Measurements from ENCODE around the gene KCNH1. TPM values are rescaled to one million over a fixed set of nuclear protein-coding genes. Genes with fewer than 3 reads are reported as not detected.

The KCNH1 gene
- total RNA-seq, 2 experiments from 2014 or later: not detected

DNA sequence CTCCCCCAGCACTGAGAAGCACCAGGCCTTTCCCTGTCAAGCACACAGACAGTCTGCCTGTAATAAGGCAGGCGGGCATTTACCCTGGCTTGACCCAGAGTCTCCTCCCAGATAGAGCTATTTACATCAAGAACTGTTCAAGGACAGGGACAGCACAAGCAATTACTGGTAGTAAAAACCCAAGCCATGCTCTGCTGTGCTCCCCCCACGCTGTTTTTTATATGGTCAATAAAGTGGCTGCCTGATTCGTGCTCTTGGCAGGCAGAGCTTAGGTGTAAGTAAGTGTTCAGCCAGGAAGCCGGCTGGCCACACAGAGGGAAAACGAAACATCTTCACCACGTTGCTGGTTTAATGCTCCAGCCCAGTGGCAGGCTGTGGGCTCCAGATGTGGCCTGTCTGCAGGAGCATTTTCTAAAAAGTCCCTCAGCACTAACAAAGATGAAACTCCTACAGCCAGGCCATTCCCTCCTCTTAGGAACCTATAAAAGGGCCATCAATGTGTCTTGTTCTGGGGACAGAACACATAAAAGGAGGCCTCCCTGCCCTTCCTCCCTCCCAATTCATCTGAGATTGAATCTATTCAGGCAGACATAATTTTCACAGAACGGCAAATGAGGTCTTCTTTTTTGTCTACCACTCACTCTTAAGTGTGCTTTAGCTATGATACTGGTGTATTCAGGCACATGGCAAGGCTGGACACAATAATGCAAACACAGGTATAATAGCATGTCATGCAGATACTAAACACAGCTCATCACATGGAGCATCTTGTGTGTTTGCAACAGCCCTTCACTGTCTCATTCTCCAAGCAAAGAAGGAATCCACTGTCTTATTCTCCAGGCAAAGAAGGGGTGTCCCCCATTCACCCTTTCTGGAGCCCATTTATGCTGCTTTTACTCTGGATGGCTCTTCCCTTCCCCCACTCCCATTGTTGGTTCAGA lies 426.4 kb downstream of the KCNH1 start:
- ATAC-seq (no peak), DNase-seq (no peak)
- CTCF ChIA-PET: no interaction called here
- no peaks in the 10 kb centered on the region for H3K4me1 Mint-ChIP-seq (ENCODE audit: low read depth)
- H3K27ac Mint-ChIP-seq: no peak overlapping the region
- H3K36me3 Mint-ChIP-seq (ENCODE audit: low read depth): no peaks in the 10 kb centered on the region
- POLR2A ChIA-PET: no interaction called here
- H3K9me3 Mint-ChIP-seq: no peaks in the 10 kb centered on the region
- intact Hi-C loops (cut with micrococcal nuclease): no loop called here
- H3K4me3 Mint-ChIP-seq: no peak overlapping the region
- H3K27me3 Mint-ChIP-seq: no peaks in the 10 kb centered on the region
- TF ChIP-seq, protein P1, sequence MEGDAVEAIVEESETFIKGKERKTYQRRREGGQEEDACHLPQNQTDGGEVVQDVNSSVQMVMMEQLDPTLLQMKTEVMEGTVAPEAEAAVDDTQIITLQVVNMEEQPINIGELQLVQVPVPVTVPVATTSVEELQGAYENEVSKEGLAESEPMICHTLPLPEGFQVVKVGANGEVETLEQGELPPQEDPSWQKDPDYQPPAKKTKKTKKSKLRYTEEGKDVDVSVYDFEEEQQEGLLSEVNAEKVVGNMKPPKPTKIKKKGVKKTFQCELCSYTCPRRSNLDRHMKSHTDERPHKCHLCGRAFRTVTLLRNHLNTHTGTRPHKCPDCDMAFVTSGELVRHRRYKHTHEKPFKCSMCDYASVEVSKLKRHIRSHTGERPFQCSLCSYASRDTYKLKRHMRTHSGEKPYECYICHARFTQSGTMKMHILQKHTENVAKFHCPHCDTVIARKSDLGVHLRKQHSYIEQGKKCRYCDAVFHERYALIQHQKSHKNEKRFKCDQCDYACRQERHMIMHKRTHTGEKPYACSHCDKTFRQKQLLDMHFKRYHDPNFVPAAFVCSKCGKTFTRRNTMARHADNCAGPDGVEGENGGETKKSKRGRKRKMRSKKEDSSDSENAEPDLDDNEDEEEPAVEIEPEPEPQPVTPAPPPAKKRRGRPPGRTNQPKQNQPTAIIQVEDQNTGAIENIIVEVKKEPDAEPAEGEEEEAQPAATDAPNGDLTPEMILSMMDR (IDR thresholded peaks at IDR 0.05): no peak

DNA sequence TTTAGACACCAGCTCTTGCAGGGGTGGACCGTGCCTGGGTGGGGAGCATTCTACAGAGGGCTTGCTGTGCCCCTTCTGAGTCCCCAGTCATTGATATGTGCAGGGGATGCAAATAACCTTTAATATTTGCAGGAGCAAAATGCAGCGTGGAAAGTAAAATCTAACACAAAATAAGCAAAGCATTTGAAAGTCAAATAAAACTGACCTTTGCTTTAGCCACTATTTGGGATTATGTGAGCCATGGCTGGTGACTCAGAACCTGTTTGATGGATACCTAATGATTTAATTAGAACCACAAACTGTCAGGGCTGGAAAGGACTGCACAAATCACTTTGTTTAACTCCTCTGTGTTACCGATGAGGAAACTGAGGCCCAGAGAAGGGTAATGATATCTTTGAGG lies 427.7 kb downstream of the KCNH1 start:
- ChIA-PET POLR2A (no interaction called here), CTCF (no interaction called here)
- H3K9me3 Mint-ChIP-seq: no peaks in the 10 kb centered on the region

DNA sequence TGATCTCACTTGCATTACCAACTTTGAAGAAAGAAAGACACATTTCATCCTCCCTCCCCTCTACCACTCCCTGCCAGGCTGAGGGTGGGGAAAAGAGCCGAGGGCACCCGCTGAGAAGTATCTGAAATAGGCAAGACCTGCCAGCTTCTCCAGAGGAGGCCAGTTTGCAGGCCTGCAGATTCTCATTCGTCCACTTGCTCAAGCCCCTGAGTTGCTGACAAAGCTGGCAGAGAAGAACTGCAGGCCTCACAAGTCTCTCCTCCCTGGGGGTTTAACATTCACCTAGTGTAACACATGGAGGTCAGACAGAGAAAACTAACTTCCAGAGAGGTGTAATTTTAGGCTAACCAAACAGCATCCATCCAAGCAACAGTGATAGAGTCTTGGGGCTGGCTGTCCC lies 428.9 kb downstream of the KCNH1 start:
- CTCF ChIA-PET: no interaction called here

More for the DNA sequence above, 427.7 kb downstream of the KCNH1 start:
- DNase-seq (no peak), ATAC-seq (no peak)
- TF ChIP-seq, protein P1 (IDR thresholded peaks at IDR 0.05): no peak
- H3K27me3 Mint-ChIP-seq: no peaks in the 10 kb centered on the region
- no peaks in the 10 kb centered on the region for H3K4me1 Mint-ChIP-seq (ENCODE audit: low read depth)
- no peaks in the 10 kb centered on the region for H3K36me3 Mint-ChIP-seq (ENCODE audit: low read depth)
- H3K4me3 Mint-ChIP-seq: no peak overlapping the region
- intact Hi-C loops (cut with micrococcal nuclease): no loop called here
- no peak overlapping the region for H3K27ac Mint-ChIP-seq

DNA sequence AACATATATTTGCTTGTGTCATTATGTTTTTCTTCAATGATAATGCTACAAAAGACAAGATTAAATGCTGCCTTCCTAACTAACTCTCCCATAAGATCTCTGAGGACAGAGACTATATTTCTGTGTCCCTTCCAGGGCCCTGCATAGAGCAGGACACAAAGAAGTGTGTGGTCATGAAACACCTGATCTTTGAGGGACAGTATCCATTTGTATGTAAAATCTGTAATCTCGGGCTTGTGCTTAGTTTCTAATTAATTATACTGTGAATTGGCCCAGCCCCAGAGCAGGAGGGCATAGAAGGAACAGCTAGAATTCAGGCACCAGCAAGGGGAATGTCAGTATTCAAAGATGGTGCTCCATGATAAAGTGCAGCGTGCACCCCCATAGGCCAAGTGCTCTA lies 430.4 kb downstream of the KCNH1 start:
- ATAC-seq (no peak), DNase-seq (no peak)
- ChIA-PET CTCF (no interaction called here), POLR2A (no interaction called here)
- no peaks in the 10 kb centered on the region for H3K4me1 Mint-ChIP-seq (ENCODE audit: low read depth)
- H3K9me3 Mint-ChIP-seq: no peaks in the 10 kb centered on the region
- no peaks in the 10 kb centered on the region for H3K36me3 Mint-ChIP-seq (ENCODE audit: low read depth)
- TF ChIP-seq, protein P1 (IDR thresholded peaks at IDR 0.05): no peak
- H3K27ac Mint-ChIP-seq: no peak overlapping the region
- no peaks in the 10 kb centered on the region for H3K27me3 Mint-ChIP-seq
- intact Hi-C loops (cut with micrococcal nuclease): no loop called here
- no peak overlapping the region for H3K4me3 Mint-ChIP-seq

More for the DNA sequence above, 428.9 kb downstream of the KCNH1 start:
- intact Hi-C loops (cut with micrococcal nuclease): no loop called here
- Mint-ChIP-seq H3K9me3 (no peaks in the 10 kb centered on the region), H3K36me3 (ENCODE audit: low read depth) (no peaks in the 10 kb centered on the region), H3K4me3 (no peak overlapping the region), H3K27me3 (no peaks in the 10 kb centered on the region), H3K4me1 (ENCODE audit: low read depth) (no peaks in the 10 kb centered on the region), H3K27ac (no peak overlapping the region)
- POLR2A ChIA-PET: no interaction called here
- TF ChIP-seq, protein P1 (IDR thresholded peaks at IDR 0.05): no peak
- DNase-seq (no peak), ATAC-seq (no peak)

DNA sequence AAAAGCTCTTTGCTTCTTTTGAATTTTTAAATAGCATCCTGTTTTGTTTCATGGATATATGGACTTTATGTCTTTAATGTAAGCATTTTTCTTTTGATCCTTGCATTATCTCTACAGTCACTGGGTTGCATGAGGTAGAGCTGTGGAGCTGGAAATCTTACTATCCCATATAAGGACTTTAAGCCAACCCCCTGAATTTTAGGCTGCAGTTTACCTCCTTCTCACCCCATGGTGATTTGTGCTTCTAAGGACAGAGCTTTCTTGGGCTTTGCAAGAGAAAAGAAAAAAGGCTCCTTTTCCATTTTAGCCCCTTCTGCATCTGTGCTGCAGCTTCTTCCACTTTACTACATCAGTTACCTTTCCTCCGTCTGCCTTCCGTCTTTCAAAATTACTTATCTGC lies 431.4 kb downstream of the KCNH1 start:
- intact Hi-C loops (cut with micrococcal nuclease): no loop called here
- ATAC-seq: no peak
- TF ChIP-seq, protein P1 (IDR thresholded peaks at IDR 0.05): no peak
- Mint-ChIP-seq H3K36me3 (ENCODE audit: low read depth) (no peaks in the 10 kb centered on the region), H3K9me3 (no peaks in the 10 kb centered on the region), H3K4me1 (ENCODE audit: low read depth) (no peaks in the 10 kb centered on the region), H3K4me3 (no peak overlapping the region), H3K27me3 (no peaks in the 10 kb centered on the region), H3K27ac (no peak overlapping the region)
- ChIA-PET POLR2A (interaction anchor here (0.7 kb wide), 1 partner anchor 37 kb away, joined by 3 read pairs; no protein-coding TSS in a partner anchor), CTCF (interaction anchor here (1.2 kb wide), 1 partner anchor 14 kb away, joined by 3 read pairs; no protein-coding TSS in a partner anchor)
- no peak for DNase-seq

Data from activated CD8-positive, alpha-beta T cell treated with anti-CD3 and anti-CD28 coated beads for 36 hours (primary cell).